GM18951 (cell line): ENCODE results near the gene LIMCH1.
"Not testable (repeated sequence)": the region's sequence is repeated elsewhere in the genome, so short reads cannot be mapped to it uniquely, and the experiment has no call there.

Experiments used
- POLR2A ChIP-seq: IDR thresholded peaks from 4 replicates; pipeline ENCODE4 v1.6.1; 2011; ENCODE audit warnings: mild to moderate bottlenecking; ENCODE audit not compliant: insufficient read length, insufficient read depth; ENCODE audit errors: extremely low read depth
- in situ Hi-C: fragments of 300-500 bp; cut with MboI; formaldehyde crosslinking; loops from one replicate; pipeline ENCODE4 v1.12.0; 2022; ENCODE audit warnings: low sequenced_read_pairs, mixed read lengths, inconsistent platforms; ENCODE audit not compliant: unreplicated experiment

The LIMCH1 gene

GRCh38 chr4:41635441-41635840 is 97.5 kb downstream of the LIMCH1 start:
- no peak for TF ChIP-seq POLR2A
- in situ Hi-C loops, result loop anchor here (25.0 kb wide), 1 partner anchor 348 kb away; no protein-coding TSS in a partner anchor

GRCh38 chr4:41638203-41638602 is 100.2 kb downstream of the LIMCH1 start:
- in situ Hi-C loops, result loop anchor here (25.0 kb wide), 1 partner anchor 351 kb away; no protein-coding TSS in a partner anchor
- TF ChIP-seq POLR2A, result no peak

- in situ Hi-C loops, result loop anchor here (25.0 kb wide), 1 partner anchor 352 kb away; no protein-coding TSS in a partner anchor
- TF ChIP-seq POLR2A, result no peak
These were observed 100.9 kb downstream of the LIMCH1 start for GRCh38 chr4:41638866-41639265.

GRCh38 chr4:41639291-41639690 is 101.3 kb downstream of the LIMCH1 start:
- in situ Hi-C loops, result loop anchor here (25.0 kb wide), 1 partner anchor 352 kb away; no protein-coding TSS in a partner anchor
- no peak for TF ChIP-seq POLR2A

- in situ Hi-C loops, result loop anchor here (25.0 kb wide), 1 partner anchor 354 kb away; no protein-coding TSS in a partner anchor
- no peak for TF ChIP-seq POLR2A
These were observed 102.9 kb downstream of the LIMCH1 start for GRCh38 chr4:41640906-41641305.

- in situ Hi-C loops, result loop anchor here (25.0 kb wide), 1 partner anchor 355 kb away; no protein-coding TSS in a partner anchor
These were observed 104.8 kb downstream of the LIMCH1 start for GRCh38 chr4:41642746-41643145.

GRCh38 chr4:41643331-41643730 is 105.4 kb downstream of the LIMCH1 start:
- TF ChIP-seq POLR2A, result no peak
- in situ Hi-C loops, result loop anchor here (25.0 kb wide), 1 partner anchor 356 kb away; no protein-coding TSS in a partner anchor

GRCh38 chr4:41644288-41644914 is 106.4 kb downstream of the LIMCH1 start:
- in situ Hi-C loops, result loop anchor here (25.0 kb wide), 1 partner anchor 357 kb away; no protein-coding TSS in a partner anchor
- no peak for TF ChIP-seq POLR2A

GRCh38 chr4:41644915-41645295 is 106.9 kb downstream of the LIMCH1 start:
- TF ChIP-seq POLR2A, result no peak
- in situ Hi-C loops, result loop anchor here (25.0 kb wide), 1 partner anchor 358 kb away; no protein-coding TSS in a partner anchor

- TF ChIP-seq POLR2A, result no peak
- in situ Hi-C loops, result loop anchor here (25.0 kb wide), 1 partner anchor 359 kb away; no protein-coding TSS in a partner anchor
These were observed 107.9 kb downstream of the LIMCH1 start for GRCh38 chr4:41645728-41646390.

- TF ChIP-seq POLR2A, result no peak
- in situ Hi-C loops, result loop anchor here (25.0 kb wide), 1 partner anchor 360 kb away; no protein-coding TSS in a partner anchor
These were observed 108.9 kb downstream of the LIMCH1 start for GRCh38 chr4:41646862-41647261.

GRCh38 chr4:41647383-41647782 is 109.4 kb downstream of the LIMCH1 start:
- no peak for TF ChIP-seq POLR2A
- in situ Hi-C loops, result loop anchor here (25.0 kb wide), 1 partner anchor 360 kb away; no protein-coding TSS in a partner anchor

GRCh38 chr4:41651150-41651549 is 113.2 kb downstream of the LIMCH1 start:
- in situ Hi-C loops, result not testable (repeated sequence)

- TF ChIP-seq POLR2A, result no peak
- in situ Hi-C loops, result no loop called here
These were observed 115.0 kb downstream of the LIMCH1 start for GRCh38 chr4:41652971-41653370.
